Fibroblast of skin of abdomen (primary cell): Measurements from ENCODE around the gene ZNF17. TPM values are rescaled to one million over a fixed set of nuclear protein-coding genes. Genes with fewer than 3 reads are reported as not detected.
A peak's percentile ranks its signal among the peaks of the same experiment; 100 is the strongest.
"Not testable (repeated sequence)": the region's sequence is repeated elsewhere in the genome, so short reads cannot be mapped to it uniquely, and the experiment has no call there.

ENCODE experiments used
- DNase-seq: peaks from one replicate; pipeline ENCODE4 v3.0.0-alpha.2; 2013
- polyA plus RNA-seq, 2 experiments: library from polyadenylated mRNA; unstranded; fragments of 120-200 nt; gene quantifications; one replicate each; pipeline ENCODE4 v1.2.1, GENCODE V29; 2013; ENCODE audit not compliant: insufficient read length in 2 of 2

ZNF17 gene
- polyA plus RNA-seq (2013, experiment 1 of 2; ENCODE audit: insufficient read length) = 3.6 TPM
- polyA plus RNA-seq (2013, experiment 2 of 2; ENCODE audit: insufficient read length) = 3.7 TPM

DNA sequence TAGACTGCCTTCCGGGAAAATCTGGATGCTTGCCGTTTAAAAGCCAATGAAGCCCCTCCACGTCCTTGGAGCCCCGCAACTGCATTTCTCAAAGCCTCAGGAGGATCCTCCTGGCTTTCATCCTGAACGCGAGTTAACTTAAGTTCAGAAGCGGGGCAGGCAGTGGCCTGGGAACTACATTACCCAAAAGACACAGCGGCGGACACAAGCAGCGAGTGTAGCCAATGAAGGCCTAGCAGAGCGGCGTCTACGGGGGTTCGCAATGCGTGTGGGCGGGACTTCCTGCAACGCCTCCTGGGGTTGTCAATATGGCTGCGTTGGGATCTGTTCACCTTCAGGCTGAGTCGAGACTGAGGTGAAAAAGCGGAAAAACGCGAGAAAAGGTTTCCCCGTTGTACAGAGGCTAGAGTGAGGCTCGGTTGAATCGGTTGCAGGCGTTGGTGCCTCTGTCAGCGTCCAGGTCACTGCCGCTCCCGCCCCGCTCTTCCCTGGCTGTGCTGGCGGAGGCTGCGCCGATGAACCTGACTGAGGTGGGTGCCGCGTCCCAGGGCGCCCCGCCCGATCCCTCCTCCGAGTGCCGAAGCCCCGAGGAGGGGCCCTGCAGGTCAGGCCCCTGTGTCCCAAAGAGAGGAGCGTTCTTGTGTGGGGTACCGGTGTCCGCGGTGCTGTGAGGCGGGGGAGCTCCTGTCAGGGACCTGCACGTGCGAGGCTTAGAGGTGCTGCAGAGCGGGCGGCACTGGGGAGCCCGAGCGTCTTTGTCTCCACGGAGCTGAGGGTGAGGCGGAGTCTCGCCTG, at the start of gene ZNF17:
TSS of gene ZNF17 (plus strand) at position 285 of the 795 bp plus-strand sequence. CDS start 2,455 bp downstream, outside the sequence.
- DNase-seq = peak; percentile 92

DNA sequence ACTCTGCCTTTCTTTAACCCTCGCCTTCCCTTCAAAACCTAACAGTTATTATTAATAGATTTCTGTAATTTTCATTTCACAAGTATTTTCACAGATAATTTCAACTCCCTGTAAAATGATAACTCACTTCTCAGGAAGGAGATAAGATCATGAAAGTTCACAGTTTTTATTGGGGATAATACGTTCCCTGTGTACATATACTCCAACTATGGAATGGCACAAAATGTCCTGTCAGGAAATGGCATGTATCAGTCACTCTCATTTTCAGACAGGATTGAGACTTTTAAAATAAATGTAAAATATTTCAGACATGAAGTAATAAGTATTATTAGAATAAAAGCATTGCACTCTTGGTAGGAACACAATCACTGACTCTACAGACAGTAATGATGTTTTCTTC, 48.5 kb upstream of the ZNF17 start:
- no peak for DNase-seq

GRCh38 chr19:57362997-57363687, 47.8 kb upstream of the ZNF17 start, which contains the start of the genes TRAPPC2B and ZNF547:
TSS of gene TRAPPC2B (plus strand) at chr19:57363551. CDS start at chr19:57364834, 1,283 bp downstream.
TSS of gene ZNF547 (plus strand) at chr19:57363551. CDS start at chr19:57368556, 5,005 bp downstream.
- peak; percentile 100 for DNase-seq

- no peak for DNase-seq
Observed at GRCh38 chr19:57363688-57364181, 47.2 kb upstream of the ZNF17 start.

DNA sequence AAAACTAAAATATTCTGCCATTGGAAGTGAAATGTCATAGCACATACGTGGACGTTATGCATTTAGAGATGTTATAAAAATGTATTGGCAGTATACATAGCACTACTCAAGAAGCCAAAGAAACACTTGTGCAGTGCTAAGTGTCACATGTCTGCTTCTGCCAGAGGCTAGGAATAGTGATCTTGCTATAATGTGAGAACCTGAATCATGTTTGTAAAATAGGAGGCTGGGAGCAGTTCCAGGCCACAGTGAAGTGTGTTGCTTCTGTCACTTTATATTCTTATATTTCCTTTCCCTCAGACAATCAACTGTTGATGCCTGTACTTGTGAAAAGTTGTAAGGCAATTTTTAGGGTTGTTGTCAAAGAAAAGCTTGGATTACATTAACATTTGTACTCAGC, 44.2 kb upstream of the ZNF17 start:
- no peak for DNase-seq

DNA sequence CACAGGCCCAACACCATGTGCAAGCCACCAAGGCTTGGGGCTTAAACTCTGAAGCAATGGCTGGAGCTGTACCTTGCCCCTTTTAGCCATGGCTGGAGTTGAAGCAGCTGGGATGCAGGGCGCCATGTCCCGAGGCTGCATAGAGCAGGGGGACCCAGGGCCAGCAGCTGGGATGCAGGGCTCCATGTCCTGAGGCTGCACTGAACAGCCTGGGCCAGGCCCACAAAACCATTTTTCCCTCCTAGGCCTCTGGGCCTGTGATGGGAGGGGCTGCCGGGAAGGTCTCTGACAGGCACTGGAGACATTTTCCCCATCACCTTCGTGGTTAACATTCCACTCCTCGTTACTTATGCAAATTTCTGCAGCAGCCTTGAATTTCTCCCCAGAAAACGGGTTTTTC, 36.8 kb upstream of the ZNF17 start:
- DNase-seq = no peak

DNA sequence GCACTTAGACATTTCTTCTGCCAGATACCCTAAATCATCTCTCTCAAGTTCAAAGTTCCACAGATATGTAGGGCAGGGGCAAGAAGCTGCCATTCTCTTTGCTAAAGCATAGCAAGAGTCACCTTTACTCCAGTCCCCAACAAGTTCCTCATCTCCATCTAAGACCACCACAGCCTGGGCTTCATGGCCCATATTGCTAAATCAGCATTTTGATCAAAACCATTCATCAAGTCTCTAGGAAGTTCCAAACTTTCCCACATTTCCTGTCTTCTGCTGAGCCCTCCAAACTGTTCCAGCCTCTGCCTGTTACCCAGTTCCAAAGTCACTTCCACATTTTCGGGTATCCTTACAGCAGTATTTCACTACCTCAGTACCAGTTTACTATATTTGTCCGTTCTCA, 36.3 kb upstream of the ZNF17 start:
- DNase-seq = not testable (repeated sequence)

- no peak for DNase-seq
Observed at GRCh38 chr19:57376151-57376550, 34.8 kb upstream of the ZNF17 start.

DNA sequence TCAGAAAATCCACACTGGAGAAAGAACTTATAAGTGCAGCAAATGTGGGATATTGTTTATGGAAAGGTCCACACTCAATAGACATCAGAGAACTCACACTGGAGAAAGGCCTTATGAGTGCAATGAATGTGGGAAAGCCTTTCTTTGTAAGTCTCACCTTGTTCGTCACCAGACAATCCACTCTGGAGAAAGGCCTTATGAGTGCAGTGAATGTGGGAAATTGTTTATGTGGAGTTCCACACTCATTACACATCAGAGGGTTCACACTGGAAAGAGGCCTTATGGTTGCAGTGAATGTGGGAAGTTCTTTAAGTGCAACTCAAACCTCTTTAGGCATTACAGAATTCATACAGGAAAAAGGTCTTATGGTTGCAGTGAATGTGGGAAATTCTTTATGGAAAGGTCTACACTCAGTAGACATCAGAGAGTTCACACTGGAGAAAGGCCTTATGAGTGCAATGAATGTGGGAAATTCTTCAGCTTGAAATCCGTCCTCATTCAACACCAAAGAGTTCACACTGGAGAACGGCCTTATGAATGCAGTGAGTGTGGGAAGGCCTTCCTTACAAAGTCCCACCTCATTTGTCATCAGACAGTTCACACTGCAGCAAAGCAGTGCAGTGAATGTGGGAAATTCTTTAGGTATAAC, 33.3 kb upstream of the ZNF17 start:
- DNase-seq = no peak

- no peak for DNase-seq
Observed at GRCh38 chr19:57380923-57381322, 30.0 kb upstream of the ZNF17 start.

DNA sequence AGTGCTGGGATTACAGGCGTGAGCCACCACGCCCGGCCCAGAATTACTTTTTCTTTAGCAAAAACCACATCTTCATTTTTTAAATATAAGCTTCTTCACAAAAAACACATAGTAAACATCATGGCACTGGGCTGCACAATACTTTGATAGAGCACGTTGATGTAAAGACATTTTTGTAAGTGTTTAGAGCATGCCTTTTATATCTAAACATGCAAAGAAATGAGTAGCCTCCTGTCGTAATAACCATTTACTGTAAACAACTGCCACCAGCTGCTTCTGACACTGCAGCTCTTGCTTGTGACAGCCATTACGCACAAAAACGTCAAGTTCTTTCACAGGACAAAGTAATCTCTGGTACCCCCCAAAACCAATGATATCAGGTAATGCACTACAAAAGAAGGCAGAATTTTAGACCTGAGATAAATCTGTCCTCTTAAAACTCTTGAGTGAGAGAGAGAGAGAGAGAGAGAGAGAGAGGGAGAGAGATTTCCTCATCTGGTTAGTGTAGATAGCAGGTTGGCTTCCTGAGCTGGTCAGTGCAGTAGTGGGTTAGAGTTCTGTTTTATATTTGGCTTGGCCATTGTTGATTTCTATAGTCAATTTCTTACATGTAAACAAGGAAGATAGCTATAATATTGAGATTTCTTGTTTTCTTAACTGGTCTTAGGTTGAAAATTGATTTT, 28.0 kb upstream of the ZNF17 start:
- DNase-seq = no peak

DNA sequence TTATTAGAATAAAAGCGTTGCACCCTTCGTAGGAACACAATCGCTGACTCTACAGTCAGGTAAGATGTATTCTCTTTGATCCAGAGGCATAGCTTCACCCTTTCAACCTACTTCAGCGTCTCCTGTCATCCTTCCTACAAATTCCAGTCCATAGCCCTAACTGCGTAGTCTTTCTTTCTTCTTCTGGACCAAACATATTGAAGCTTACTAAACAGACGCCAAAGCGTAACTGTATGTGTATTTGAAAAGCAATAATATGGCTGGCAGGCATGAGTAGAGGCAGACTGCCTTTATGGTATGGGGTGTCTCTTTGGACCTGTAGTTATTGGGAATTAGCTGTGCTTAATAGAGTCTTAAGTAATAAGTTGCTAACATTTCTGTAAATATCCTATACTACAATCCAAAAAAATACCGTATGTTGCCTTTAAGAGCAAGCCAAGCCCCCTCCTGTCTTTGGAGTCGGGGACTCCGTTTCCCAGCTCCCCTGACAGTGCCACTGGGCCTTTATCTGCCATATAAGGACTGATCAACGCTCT, 21.7 kb upstream of the ZNF17 start:
- no peak for DNase-seq

DNA sequence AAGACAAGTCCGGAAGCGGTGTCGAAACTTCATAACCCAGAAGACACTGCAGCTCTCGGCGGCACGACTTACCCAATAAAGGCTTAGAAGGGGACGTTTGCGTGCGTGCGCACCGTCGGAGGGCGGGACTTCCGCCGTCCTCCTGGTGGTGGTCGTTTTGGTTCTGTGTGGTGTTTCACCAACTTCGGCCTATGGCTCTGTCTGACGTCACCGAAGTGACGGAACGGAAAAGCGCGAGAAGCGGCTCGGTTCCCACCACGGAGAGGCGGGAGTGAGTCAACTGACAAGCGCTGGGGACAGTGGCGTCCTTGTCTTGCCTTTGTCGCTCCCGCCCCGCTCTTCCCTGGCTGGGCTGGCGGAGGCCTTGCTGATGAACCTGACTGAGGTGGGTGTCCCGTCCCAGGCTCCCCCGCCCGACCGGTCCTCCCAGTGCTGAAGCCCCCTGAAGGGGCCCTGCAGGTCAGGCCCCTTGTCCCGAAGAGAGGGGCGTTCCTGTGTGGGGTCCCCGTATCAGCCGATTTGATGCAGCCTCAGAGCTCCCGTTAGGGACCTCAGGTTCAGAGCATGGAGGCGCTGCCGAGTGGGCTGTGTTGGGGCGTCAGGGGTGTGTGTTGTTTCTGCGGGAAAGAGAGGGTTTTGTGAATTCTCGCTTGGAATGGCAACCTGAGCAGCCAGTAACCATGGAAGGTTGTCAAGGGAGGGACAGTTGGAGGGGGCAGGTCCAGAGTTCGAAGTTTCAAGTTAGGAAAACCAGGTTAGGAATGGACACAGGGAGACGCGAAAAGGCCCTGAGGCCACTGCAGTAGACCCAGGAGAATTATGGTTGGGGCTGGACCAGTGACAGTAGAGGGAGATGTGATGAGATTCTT, 21.0 kb upstream of the ZNF17 start, which contains the start of gene ZNF548:
TSS of gene ZNF548 (plus strand) at position 125 of the 869 bp plus-strand sequence. CDS start at position 371, 246 bp downstream.
- DNase-seq = peak; percentile 99

- DNase-seq = no peak
Observed at GRCh38 chr19:57395710-57396109, 15.3 kb upstream of the ZNF17 start.

DNA sequence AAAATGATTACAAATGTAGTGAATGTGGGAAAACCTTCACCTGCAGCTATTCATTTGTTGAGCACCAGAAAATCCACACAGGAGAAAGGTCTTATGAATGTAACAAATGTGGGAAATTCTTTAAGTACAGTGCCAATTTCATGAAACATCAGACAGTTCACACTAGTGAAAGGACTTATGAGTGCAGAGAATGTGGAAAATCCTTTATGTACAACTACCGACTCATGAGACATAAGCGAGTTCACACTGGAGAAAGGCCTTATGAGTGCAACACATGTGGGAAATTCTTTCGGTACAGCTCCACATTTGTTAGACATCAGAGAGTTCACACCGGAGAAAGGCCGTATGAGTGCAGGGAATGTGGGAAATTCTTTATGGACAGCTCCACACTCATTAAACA, 12.1 kb upstream of the ZNF17 start:
- no peak for DNase-seq

- no peak for DNase-seq
Observed at GRCh38 chr19:57403737-57404563, 7.0 kb upstream of the ZNF17 start.

DNA sequence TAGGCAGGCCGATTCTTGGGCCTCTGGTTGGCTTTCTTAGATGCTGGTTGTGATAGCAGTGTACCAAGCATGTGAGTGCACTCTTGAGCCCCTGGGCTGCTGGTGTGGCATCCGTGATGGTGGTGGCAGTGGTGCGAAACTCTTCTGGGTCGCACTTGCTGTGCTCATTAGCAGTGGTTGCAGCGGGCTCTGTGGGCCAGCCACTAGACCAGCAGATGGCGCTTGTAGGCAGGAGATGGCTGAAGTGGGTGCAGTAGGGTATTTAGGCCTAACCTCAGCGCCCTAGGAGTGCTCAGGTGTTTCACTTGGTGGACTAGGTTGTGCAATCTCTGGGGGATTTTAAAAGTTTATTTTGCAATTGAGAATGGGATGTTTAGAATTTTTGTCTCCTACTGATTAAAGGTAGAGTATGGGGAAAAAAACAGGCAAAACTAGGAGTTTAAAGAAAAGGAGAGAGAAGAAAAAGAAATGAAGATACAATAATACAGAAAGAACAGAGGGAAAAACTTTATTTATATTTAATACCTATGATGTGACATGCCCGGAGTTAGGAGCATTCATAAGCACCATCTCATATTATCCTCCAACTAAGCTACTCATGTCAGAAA, 4.3 kb upstream of the ZNF17 start:
- peak; percentile 28 for DNase-seq

DNA sequence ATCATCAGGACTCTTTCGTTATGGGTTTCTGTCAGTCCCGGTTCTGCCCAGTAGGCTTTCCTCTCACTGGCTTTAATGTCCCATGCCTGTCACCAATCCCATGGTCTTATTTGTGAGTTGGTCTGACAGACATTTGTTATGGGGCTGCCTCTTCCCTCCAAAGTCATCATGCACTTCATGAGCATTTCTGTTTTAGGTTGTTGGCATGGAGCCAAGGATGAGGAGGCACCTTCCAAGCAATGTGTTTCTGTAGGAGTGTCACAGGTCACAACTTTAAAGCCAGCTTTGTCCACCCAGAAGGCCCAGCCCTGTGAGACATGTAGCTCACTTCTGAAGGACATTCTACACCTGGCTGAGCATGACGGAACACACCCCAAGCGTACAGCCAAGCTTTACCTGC, 8.5 kb downstream of the ZNF17 start:
- no peak for DNase-seq

DNA sequence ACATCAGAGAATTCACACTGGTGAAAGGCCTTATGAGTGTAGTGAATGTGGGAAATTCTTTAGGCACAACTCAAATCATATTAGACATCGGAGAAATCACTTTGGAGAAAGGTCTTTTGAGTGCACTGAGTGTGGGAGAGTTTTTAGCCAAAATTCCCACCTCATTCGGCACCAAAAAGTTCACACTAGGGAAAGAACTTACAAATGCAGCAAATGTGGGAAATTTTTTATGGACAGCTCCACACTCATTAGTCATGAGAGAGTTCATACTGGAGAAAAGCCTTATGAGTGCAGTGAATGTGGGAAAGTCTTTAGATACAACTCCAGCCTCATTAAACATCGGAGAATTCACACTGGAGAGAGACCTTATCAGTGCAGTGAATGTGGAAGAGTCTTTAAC, 10.1 kb downstream of the ZNF17 start:
- no peak for DNase-seq
